Vagina (tissue), 2 donors: Measurements from ENCODE around the gene TRPV5. TPM values are rescaled to one million over a fixed set of nuclear protein-coding genes. Genes with fewer than 3 reads are reported as not detected.
A peak's percentile ranks its signal among the peaks of the same experiment; 100 is the strongest.

ENCODE experiments used
- DNase-seq, 2 donors: peaks; one replicate each; pipeline ENCODE4 v3.0.0-alpha.2; 2017; ENCODE audit errors: extremely low spot score in 2 of 2
- H3K27ac ChIP-seq: fragments of 200-600 bp; sonication (generic); one replicate; pipeline ENCODE4 v1.5.1; 2019
- H3K27me3 ChIP-seq: fragments of 200-600 bp; sonication (generic); one replicate; pipeline ENCODE4 v1.5.1; 2019
- H3K36me3 ChIP-seq, 2 donors: fragments of 200-600 bp; sonication (generic); one replicate each; pipeline ENCODE4 v1.5.1; 2017 to 2019
- H3K4me1 ChIP-seq: fragments of 200-600 bp; sonication (generic); one replicate; pipeline ENCODE4 v1.5.1; 2019
- H3K4me3 ChIP-seq, 2 donors: fragments of 200-600 bp; sonication (generic); 1 replicate in 1 of 2; 2 replicates in 1 of 2; pipeline ENCODE4 v1.5.1; 2016 to 2019
- H3K9me3 ChIP-seq: fragments of 200-600 bp; sonication (generic); one replicate; pipeline ENCODE4 v1.5.1; 2019
- POLR2A ChIP-seq, 2 donors: fragments of 450-650 bp; IDR thresholded peaks; one replicate each; pipeline ENCODE4 v1.6.1; 2017; ENCODE audit warnings: antibody characterized with exemption in 2 of 2, mild to moderate bottlenecking in 2 of 2, moderate library complexity in 2 of 2
- POLR2AphosphoS5 ChIP-seq, 2 donors: sonication (generic); formaldehyde crosslinking; IDR thresholded peaks; one replicate each; pipeline ENCODE4 v1.9.0; 2017; ENCODE audit warnings: antibody characterized with exemption in 2 of 2, mild to moderate bottlenecking in 2 of 2, low read depth in 1 of 2; ENCODE audit not compliant: insufficient read depth in 1 of 2
- intact Hi-C: fragments of 100-400 bp; cut with DNase I; formaldehyde crosslinking; loops from one replicate; pipeline ENCODE4 v1.15.1; 2023
- total RNA-seq: library from RNA; depleted of rRNA; stranded (reverse); fragments of >200 nt; gene quantifications from one replicate; pipeline ENCODE4 v1.2.3, GENCODE V29; 2016
- TF ChIP-seq, protein P1 (sequence below), 3 experiments: fragments of 450-650 bp in 2 of 3; fragments of 200-600 bp in 1 of 3; sonication (generic) in 1 of 3; IDR thresholded peaks; one replicate each; pipeline ENCODE4 v1.5.1; 2017 to 2019; ENCODE audit warnings: antibody characterized with exemption in 3 of 3, mild to moderate bottlenecking in 2 of 3, moderate library complexity in 2 of 3

Gene TRPV5
- total RNA-seq, 1 donor from 2014 or later, result not detected

DNA sequence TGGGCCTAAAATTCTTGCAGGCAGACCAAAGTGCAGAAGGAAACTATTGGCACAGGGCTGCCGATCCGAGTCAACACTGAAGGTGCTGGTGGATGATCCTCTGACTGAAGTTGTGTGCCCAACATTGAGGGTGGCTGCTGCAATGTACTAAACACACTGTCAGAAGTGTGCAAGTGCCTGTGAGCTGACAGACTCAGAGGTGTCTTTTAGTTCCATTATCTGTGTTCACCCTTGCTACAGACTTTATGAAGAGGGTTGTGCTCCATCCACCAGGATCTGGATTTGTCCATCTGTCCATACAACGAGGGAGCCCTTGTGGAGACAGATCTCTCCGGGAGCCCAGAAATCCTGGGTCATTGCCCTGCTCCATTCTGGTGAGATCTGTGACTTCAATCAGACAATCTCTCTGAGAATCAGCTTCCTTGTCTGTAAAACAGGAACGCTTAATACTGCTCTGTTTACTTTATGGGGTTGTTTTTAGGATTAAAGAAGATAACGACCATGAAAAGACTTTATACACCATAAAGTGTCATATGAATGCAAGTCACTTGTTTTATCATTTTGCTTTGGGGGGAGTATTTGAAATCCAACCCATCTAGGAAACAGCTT is 38.5 kb downstream of the TRPV5 start:
- H3K27ac ChIP-seq, result no peak overlapping the region
- H3K4me3 ChIP-seq, result no peak overlapping the region
- no peaks in the 10 kb centered on the region for H3K9me3 ChIP-seq
- TF ChIP-seq, protein P1, sequence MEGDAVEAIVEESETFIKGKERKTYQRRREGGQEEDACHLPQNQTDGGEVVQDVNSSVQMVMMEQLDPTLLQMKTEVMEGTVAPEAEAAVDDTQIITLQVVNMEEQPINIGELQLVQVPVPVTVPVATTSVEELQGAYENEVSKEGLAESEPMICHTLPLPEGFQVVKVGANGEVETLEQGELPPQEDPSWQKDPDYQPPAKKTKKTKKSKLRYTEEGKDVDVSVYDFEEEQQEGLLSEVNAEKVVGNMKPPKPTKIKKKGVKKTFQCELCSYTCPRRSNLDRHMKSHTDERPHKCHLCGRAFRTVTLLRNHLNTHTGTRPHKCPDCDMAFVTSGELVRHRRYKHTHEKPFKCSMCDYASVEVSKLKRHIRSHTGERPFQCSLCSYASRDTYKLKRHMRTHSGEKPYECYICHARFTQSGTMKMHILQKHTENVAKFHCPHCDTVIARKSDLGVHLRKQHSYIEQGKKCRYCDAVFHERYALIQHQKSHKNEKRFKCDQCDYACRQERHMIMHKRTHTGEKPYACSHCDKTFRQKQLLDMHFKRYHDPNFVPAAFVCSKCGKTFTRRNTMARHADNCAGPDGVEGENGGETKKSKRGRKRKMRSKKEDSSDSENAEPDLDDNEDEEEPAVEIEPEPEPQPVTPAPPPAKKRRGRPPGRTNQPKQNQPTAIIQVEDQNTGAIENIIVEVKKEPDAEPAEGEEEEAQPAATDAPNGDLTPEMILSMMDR (IDR thresholded peaks at IDR 0.05), result no peak
- TF ChIP-seq POLR2A (IDR thresholded peaks at IDR 0.05) (no peak), POLR2AphosphoS5 (IDR thresholded peaks at IDR 0.05; ENCODE audit: insufficient read depth in 1 of 2, low read depth in 1 of 2) (no peak)
- no peaks in the 10 kb centered on the region for H3K27me3 ChIP-seq
- H3K4me1 ChIP-seq, result no peaks in the 10 kb centered on the region
- no peaks in the 10 kb centered on the region for H3K36me3 ChIP-seq
- intact Hi-C loops, result no loop called here
- DNase-seq, result peak in 1 of 2 donors; percentile 49

DNA sequence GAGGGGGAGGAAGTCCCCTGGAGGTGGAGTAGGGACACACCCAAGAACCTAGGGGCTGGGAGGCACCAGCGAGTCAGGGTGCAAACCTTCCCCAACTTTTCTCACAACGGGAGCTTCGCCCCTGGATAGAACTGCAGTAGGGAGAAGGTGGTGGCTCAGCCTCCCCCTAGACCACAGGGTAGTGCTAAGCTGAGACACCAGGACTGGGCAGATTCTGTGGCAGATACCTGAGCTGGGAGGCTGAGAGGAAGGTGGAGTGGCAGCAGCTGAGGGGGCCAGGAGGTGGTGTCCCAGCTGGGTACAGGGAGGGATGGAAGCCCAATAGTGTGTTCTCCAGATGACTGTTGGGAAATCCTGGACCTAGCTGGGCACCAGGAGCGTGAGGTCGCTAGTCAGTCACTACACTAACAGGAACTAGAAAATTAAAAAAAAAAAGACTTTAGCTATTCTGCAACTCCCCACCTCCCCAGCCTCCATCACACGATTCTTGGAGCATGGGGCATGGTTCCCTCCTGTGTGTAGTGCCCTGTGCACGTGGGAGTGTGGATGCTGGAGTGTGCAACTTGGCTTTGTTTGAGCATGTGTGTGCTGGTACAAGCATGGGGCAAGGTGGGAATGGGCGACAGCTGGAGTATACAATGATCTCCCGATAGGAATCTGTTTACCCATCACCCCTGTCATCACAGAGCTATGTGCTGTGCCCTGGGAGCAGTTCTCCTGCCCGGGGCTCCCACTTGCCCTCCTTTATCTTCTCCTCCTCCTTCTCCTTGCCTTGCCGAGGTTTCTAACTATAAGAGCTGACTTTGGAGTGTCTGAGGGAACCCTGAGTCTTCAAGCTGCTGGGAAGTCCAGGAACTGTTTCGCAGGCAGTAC is 39.2 kb downstream of the TRPV5 start:
- no peaks in the 10 kb centered on the region for H3K27me3 ChIP-seq
- peak; percentile 77 to 81 for DNase-seq
- no peaks in the 10 kb centered on the region for H3K36me3 ChIP-seq
- intact Hi-C loops, result no loop called here
- H3K4me3 ChIP-seq, result no peak overlapping the region
- no peaks in the 10 kb centered on the region for H3K4me1 ChIP-seq
- no peaks in the 10 kb centered on the region for H3K9me3 ChIP-seq
- TF ChIP-seq POLR2A (IDR thresholded peaks at IDR 0.05), result no peak
- no peak for TF ChIP-seq POLR2AphosphoS5 (IDR thresholded peaks at IDR 0.05; ENCODE audit: insufficient read depth in 1 of 2, low read depth in 1 of 2)
- TF ChIP-seq, protein P1 (IDR thresholded peaks at IDR 0.05), result no peak
- no peak overlapping the region for H3K27ac ChIP-seq

DNA sequence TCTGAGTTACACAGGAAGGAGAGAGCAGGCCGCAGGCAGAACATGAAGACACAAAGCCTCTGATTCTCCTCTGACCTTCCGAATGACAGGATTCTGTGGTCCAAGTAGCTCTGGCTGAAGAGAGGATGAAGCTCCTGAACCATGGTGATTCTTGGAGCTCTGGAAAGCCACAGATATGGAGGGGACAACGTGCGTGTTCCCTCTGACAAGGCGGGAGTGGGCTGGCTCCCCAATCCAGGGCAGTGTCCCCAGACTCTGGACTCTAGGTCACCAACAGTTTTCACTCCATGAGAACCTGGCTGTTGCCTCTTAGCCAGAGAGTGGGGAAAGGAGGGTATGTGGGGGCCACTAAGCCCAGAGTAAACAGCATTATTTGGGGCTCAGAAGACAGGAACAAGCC is 40.6 kb downstream of the TRPV5 start:
- Histone ChIP-seq H3K4me1 (no peaks in the 10 kb centered on the region), H3K36me3 (no peaks in the 10 kb centered on the region), H3K27ac (no peak overlapping the region), H3K4me3 (no peak overlapping the region), H3K27me3 (no peaks in the 10 kb centered on the region), H3K9me3 (no peaks in the 10 kb centered on the region)
- no peak for TF ChIP-seq POLR2A (IDR thresholded peaks at IDR 0.05)
- no peak for TF ChIP-seq POLR2AphosphoS5 (IDR thresholded peaks at IDR 0.05; ENCODE audit: insufficient read depth in 1 of 2, low read depth in 1 of 2)
- DNase-seq, result peak in 1 of 2 donors; percentile 90
- intact Hi-C loops, result no loop called here

DNA sequence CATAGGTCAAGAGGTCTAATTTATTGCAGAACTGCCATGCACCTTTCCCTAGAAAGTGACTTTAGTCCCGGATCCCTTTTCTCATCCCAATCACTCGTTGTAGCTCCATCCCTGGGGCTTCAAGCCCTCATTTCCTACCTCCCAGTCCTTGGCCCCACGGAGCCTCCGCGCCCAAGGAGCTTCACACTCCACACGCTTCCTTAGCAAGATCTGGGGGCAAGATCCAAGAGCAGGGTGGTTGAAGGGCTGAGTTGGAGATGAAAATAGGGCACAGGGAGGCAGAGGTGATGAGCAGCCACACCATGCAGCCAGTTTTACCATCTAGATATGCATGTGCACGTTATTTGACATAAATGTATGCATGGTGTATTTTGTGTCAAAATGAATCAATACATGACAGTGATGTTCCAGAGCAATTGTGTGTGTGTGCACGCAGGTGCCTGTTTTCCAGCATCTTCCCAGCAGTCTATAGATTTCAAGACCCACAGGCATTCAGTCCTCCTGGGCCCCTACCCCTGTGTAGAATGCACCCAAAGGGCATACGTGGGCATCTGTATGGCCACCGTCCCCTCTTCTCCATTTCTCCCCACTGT is 42.0 kb downstream of the TRPV5 start:
- Histone ChIP-seq H3K4me1 (peaks cover 3% of the 10 kb centered on the region), H3K36me3 (no peaks in the 10 kb centered on the region), H3K27ac (no peak overlapping the region), H3K4me3 (no peak overlapping the region), H3K9me3 (no peaks in the 10 kb centered on the region), H3K27me3 (no peaks in the 10 kb centered on the region)
- intact Hi-C loops, result no loop called here
- TF ChIP-seq, protein P1 (IDR thresholded peaks at IDR 0.05), result no peak
- TF ChIP-seq POLR2AphosphoS5 (IDR thresholded peaks at IDR 0.05; ENCODE audit: insufficient read depth in 1 of 2, low read depth in 1 of 2) (no peak), POLR2A (IDR thresholded peaks at IDR 0.05) (no peak)
- peak in 1 of 2 donors; percentile 64 for DNase-seq

DNA sequence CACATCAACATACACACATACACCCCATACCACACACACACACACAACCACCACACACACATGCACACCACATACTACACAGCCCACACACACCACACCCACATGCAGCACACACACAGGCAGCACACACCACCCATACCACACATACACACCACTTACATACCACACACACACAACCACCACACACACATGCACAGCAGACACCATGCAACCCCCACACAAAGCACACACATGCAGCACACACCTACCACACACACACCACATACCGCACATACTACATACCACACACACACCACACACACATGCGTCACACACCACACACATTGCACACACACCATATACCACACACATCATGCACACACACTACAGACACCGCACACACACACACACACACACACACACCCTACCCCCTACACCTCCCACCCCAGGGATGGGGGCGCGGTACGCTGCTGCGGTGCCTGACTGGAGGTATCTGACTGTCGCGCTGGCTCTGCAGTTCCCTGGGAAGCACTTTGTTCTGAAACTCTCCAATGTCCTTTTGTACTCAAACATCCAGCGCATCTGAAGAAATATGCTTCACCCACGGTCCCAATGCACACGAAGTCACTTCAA is 42.6 kb downstream of the TRPV5 start:
- TF ChIP-seq POLR2AphosphoS5 (IDR thresholded peaks at IDR 0.05; ENCODE audit: insufficient read depth in 1 of 2, low read depth in 1 of 2), result no peak
- TF ChIP-seq POLR2A (IDR thresholded peaks at IDR 0.05), result no peak
- TF ChIP-seq, protein P1 (IDR thresholded peaks at IDR 0.05), result no peak
- Histone ChIP-seq H3K4me3 (no peak overlapping the region), H3K9me3 (no peaks in the 10 kb centered on the region), H3K27ac (no peak overlapping the region), H3K4me1 (peaks cover 9% of the 10 kb centered on the region), H3K27me3 (no peaks in the 10 kb centered on the region), H3K36me3 (no peaks in the 10 kb centered on the region)
- intact Hi-C loops, result no loop called here
- DNase-seq, result peak in 1 of 2 donors; percentile 84
